Middle frontal gyrus (tissue), 1 donor: ENCODE results near the gene GCFC2.
A peak's percentile ranks its signal among the peaks of the same experiment; 100 is the strongest.
"Not testable (repeated sequence)": the region's sequence is repeated elsewhere in the genome, so short reads cannot be mapped to it uniquely, and the experiment has no call there.

Source experiments
- DNase-seq: peaks from one replicate; pipeline ENCODE4 v3.0.0-alpha.2; 2015; ENCODE audit warnings: low spot score; ENCODE audit errors: extremely low spot score

Gene GCFC2

GRCh38 chr2:75710577-75711253 is at the start of gene GCFC2:
TSS of gene GCFC2 (minus strand) at chr2:75710915. CDS start at chr2:75710855, 60 bp downstream.
- DNase-seq = peak; percentile 77

GRCh38 chr2:75752828-75753227 is 42.1 kb upstream of the GCFC2 start:
- DNase-seq = no peak

GRCh38 chr2:75751824-75752468 is 41.2 kb upstream of the GCFC2 start:
- DNase-seq = no peak

- no peak for DNase-seq
Observed at GRCh38 chr2:75751360-75751759, 40.6 kb upstream of the GCFC2 start.

GRCh38 chr2:75737961-75738360 is 27.2 kb upstream of the GCFC2 start:
- no peak for DNase-seq

GRCh38 chr2:75736276-75736675 is 25.6 kb upstream of the GCFC2 start:
- DNase-seq = no peak

GRCh38 chr2:75729861-75730260 is 19.1 kb upstream of the GCFC2 start:
- DNase-seq = peak; percentile 20

- DNase-seq = no peak
Observed at GRCh38 chr2:75728614-75729419, 18.1 kb upstream of the GCFC2 start.

GRCh38 chr2:75722687-75723086 is 12.0 kb upstream of the GCFC2 start:
- no peak for DNase-seq

- DNase-seq = no peak
Observed at GRCh38 chr2:75720525-75720924, 9.8 kb upstream of the GCFC2 start.

- no peak for DNase-seq
Observed at GRCh38 chr2:75719616-75720015, 8.9 kb upstream of the GCFC2 start.

GRCh38 chr2:75716406-75716805 is 5.7 kb upstream of the GCFC2 start:
- no peak for DNase-seq

GRCh38 chr2:75711590-75711989 is 875 bp upstream of the GCFC2 start:
- DNase-seq = not testable (repeated sequence)

GRCh38 chr2:75710220-75710576 is 517 bp downstream of the GCFC2 start:
- DNase-seq = no peak

- DNase-seq = no peak
Observed at GRCh38 chr2:75709297-75709696, 1.4 kb downstream of the GCFC2 start.

GRCh38 chr2:75707901-75708300 is 2.8 kb downstream of the GCFC2 start:
- DNase-seq = no peak

- DNase-seq = no peak
Observed at GRCh38 chr2:75705921-75706320, 4.8 kb downstream of the GCFC2 start.

- DNase-seq = no peak
Observed at GRCh38 chr2:75703589-75704287, 7.0 kb downstream of the GCFC2 start.

- DNase-seq = no peak
Observed at GRCh38 chr2:75702593-75702992, 8.1 kb downstream of the GCFC2 start.

GRCh38 chr2:75698918-75699317 is 11.8 kb downstream of the GCFC2 start:
- DNase-seq = no peak

GRCh38 chr2:75688196-75688595 is 22.5 kb downstream of the GCFC2 start:
- DNase-seq = no peak

- not testable (repeated sequence) for DNase-seq
Observed at GRCh38 chr2:75683430-75683829, 27.3 kb downstream of the GCFC2 start.
